Pons (tissue), 1 donor: ENCODE results near the gene EFCAB14.
"Not testable (repeated sequence)": the region's sequence is repeated elsewhere in the genome, so short reads cannot be mapped to it uniquely, and the experiment has no call there.

Experiments
- DNase-seq: peaks from one replicate; pipeline ENCODE4 v3.0.0-alpha.2; 2016; ENCODE audit warnings: low spot score

Gene EFCAB14

DNA sequence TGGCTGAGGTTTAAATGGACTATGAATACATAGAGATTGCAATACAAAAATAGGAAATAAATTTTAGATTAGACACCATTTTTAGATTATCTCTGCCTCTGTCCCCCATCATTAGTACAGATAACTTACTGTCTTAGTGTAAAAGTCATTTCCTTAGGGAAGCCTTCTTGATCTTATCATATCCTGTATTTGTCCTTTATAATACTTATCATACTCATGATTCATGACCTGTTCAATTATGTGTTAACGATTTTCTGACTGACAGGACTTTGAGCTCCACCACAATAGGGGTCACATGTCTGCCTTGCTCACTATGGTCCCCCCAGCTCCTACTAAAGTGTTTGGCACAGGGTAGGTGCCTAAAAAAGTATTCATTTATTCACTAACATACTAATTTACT, 32.7 kb downstream of the EFCAB14 start:
- DNase-seq = no peak

DNA sequence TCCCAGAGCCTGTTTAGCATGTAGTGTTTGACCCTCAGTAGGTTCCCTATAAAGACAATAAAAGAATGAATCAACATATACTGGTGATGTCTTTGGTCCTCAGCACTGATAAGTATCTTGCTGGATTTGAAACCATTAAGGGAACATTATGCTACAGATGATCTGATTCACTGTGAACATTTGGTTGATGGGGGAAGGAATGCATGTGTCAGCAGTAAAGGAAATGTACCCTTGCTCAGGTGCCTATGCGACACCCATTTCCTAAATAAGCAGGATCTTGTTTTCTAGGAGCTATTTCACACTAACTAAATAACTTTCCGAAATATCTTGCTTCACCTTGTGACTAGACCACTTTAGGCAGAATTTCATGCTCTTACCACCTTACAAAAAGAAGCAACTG, 34.2 kb downstream of the EFCAB14 start:
- no peak for DNase-seq

DNA sequence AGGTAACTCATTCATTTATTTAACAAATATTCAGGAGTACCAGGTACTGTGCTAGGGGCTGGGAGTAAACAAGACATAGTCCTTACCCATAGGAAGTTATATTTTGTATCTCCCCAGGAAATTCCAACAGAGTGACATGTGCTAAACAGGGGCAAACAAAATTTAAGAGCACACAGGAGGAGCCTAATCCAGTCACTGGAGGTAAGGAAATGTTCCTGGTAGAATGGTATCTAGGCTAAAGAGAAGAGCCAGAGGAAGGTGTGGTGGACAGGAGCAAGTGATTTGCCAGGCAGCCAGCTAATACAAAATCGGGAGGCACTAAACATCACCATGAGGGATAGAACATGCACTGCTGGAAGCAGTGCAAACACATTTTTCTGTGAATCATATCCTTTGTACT, 36.9 kb downstream of the EFCAB14 start:
- DNase-seq = no peak

DNA sequence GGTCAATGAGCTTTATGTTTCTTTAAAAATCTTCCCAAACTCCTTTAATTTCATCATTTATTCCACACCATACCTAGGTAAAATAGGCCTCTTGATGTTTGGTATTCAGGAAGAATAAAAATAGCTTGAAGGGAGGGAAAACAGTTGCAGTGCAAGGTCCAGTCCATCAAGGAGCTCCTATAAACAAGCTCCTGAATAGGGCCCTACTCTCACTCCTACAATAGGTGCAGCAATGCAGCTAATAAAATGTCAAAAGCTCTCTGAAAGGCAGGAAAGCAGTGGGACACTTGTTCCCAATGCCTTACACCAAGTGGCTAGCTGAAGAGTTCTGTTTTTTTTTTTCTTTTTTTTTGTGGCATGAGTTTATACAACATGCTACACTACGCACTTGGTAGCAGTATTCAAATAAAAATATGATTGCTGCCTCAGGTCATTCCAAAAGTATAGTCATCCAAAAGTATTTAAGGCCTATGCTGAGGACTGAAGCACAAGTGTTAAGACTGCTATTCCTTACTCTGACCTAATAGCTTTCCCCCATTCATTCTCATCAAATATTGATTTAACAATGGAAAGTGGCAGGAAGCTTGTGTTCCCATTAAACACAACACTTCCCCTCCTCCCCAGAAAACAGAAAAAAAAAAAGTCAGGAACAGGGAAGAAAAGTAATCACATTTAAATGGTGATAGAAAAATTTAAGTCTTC, 37.4 kb downstream of the EFCAB14 start:
- DNase-seq = no peak

DNA sequence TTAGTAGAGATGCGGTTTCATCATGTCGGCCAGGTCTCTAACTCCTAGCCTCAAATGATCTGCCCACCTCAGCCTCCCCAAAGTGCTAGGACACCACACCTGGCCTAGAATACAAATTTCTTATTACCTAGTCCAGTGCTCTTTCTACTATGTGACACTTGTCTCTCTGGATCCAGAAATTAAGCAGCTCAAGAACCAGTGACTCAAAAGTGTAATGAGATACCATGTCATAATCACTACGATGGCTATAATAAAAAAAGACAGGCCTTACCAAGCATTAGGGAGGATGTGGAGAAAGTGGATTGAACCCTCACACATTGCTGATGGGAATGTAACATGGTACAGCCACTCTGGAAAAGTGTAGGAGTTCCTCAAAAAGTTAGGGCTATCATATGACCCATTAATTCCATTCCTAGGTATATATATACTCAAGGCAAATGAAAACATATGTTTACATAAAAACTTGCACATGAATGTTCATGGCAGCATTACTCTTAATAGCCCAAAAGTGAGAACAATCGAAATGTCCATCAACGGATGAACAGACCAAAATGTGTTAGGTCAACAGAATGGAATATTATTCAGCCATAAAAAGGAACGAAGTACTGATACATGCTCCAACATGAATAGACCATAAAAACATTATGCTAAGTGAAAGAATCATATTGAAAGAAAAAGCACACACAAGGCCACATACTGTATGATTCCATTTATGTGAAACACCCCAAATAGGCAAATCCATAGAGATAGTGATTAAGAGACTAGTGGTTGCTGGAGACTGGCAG, 38.9 kb downstream of the EFCAB14 start:
- DNase-seq = no peak

DNA sequence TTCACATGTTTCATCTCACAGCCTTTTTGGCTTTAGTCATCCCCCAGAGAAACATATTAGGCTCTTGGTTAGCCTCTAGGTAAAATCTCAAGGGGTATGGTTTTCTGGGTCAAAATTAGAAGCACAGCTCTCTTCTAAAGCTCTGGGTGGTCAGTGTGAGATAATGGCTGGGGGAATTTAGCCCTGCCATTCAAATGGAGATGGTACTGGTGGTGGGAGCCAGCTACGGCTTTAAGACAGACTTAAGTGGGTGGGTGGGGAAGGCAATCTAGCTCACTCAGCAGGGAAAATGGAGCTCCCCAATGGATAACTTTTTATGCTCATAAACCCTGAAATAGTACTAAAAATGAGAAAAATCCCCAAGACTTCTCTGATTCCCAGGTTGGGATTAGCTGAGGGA, 41.6 kb downstream of the EFCAB14 start:
- DNase-seq = no peak

DNA sequence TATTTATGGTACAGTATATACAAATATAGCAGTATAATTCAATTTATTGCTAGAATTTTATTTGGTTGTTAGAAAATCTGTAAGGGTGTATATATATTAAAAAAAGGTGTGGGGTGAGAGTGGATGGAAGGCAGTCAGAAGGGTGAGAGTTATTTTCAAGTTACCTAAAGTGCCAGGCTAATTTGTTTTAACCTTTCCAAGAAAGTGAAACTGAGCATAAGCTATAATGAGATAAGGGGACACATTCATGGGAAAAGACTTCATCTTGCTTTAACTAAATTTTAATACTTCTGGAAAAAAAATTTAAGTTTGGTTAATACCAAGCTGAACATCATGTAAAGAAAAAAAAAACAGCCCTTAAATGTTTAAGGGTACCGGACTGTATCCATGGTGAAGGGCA, 42.4 kb downstream of the EFCAB14 start:
- no peak for DNase-seq

DNA sequence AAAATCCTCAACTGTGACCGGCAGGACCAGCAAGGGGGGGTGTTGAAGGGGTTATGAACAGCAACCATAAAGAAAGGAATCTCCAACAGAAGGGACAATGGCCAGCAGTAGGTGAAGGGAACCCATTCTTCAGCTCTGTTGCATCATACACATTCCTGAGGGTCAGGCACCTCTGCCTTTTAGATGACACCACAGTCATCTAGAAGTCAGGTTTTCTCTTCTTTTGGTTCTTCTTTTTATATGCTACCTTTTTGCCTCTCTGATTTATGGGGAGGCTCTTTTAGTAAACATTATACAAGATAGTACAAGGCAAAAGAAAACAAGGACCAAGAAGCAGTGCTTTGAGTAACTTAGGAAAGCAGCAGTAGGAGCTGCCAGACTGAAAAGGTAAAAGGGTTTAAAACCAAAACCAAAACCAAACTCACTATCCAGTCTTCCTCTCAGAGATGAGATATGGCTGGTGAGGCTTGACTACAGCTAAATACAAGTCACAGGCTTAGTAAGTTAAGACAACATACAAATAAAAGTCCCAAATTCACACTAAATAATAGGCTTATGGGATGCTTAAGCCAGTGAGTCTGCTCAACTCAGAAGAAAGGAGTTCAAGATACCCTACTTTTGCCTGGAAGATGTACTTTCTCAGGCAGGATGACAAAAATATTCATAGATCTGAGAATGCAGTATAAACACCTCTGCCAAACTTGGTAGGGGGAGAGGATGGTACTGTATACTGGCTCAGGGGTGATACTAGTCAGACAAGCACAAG, 43.2 kb downstream of the EFCAB14 start:
- DNase-seq = no peak

DNA sequence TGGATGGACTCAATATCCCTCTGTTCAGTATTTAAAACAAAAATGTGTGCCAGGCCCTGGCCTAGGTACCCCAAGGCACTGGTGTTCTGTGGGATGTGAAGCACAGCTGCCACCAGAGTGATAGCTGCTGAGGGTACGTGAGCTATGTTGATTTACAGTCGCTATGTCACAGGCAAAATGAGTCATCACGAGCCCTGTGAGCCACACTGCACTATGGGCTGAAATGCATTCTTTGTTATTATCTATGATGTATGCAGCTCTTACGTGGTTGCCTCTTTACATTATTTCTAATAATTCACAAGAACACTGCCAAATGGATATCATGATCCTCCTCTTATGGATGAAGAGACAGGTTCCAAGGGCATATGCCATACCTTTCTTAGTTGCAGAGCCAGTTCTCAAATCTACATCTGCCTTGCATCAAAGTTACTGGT, 45.1 kb downstream of the EFCAB14 start:
- DNase-seq = no peak

DNA sequence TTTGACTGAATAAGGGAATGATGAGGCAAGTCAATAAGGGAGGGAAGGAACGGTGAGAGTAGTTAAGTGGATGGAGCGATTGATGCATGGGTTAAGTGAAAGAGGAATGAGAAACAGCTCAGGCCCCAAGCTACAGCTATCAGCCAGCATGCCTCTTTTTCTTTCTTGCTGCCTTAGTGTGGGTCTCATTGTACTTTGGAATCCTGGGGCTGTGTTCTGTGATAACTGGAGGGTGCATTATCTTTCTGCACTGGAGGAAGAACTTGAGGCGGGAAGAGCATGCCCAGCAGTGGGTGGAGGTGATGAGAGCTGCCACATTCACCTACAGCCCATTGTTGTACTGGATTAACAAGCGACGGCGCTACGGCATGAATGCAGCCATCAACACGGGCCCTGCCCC, 46.2 kb downstream of the EFCAB14 start:
- DNase-seq = no peak

DNA sequence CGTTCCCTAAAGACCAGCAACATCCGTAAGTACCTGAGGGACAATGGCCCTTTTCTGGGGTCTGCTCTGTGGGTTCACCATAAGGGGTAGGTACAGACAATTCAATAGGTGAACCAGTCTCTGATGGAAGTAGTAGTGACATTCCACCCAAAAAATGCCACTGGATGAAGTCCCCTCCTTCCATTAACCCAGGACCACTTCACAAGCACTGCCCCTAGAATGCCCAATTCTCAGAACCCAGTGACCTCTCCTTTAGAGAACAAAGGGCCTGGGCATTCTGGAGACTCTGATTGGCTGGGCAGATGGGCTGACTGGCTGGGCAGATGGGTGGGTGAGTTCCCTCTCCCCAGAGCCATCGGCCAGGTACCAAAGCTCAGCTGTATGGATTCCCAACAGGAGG, 47.4 kb downstream of the EFCAB14 start, which contains the start of gene TEX38:
Gene TEX38 (plus strand): TSS at position 301 of the 400 bp plus-strand sequence. CDS start 81 bp downstream, at position 382.
- DNase-seq = no peak

DNA sequence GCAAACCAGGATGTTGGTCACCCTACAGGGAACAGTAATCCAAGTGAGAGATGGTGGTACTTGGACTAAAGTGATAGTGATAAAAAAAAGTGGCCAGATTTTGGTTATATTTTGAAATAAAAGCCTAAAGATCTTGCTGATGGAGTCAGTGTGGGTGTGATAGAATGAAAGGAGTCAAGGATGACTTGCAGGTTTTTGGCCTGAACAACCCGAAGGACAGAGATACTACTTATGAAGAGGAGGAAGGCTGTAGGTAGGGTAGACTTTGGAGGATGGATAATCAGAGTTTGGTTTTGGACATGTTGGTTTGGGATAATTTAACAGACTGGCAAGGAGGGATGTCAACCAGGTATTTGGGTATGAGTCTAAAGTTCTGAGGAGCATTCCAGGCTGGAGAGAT, 48.8 kb downstream of the EFCAB14 start:
- DNase-seq = no peak

DNA sequence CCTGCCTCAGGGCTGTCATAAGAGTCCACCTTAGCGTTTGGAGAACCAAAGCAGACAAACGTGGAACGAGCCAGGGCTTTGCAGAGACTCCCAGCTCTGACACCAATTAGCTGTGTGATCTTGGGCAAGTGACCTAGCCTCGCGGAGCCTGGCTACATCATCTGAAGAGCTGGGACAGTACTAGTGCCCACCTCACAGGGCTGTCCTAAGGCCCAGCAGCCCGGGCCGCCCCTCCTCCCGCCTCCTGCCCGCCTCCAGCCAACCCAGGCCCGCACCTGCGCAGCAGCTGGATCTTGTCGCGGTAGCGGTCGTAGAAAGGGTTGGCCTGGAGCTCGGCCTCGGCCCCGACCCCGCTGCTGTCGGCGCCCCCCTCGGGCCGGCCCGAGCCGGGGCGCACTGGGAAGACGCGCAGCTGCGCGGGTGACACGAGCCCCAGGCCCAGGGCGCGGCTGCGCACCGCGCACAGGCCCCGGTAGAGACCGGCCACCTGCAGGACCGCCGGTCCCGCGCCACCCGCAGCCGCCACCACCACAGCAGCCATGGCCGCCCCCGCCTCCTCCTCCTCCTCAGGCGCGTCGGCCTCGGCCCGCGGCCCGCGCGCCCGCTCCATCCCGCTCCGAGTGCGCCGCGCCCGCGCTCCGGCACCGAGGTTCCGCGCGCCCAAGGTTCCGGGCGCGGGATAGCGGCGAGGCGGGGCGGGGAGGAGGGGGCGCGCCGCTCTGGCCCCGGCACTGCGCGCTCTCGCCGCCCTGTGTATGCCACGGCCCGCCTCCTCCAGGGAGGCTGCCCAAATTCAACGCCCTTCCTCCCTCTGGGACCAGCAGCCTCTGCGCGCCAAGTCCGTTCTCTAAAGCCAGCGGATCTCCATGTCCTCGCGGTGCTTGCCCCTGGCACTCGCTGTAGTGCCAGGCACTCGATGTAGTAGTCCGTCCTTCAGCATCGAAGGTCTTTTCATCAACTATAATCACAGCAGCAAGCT, 50.8 kb downstream of the EFCAB14 start, which contains the start of gene ATPAF1:
Gene ATPAF1 (minus strand): TSS at position 583 of the 979 bp plus-strand sequence. CDS start 42 bp downstream, at position 541.
- DNase-seq = peak; percentile 55

DNA sequence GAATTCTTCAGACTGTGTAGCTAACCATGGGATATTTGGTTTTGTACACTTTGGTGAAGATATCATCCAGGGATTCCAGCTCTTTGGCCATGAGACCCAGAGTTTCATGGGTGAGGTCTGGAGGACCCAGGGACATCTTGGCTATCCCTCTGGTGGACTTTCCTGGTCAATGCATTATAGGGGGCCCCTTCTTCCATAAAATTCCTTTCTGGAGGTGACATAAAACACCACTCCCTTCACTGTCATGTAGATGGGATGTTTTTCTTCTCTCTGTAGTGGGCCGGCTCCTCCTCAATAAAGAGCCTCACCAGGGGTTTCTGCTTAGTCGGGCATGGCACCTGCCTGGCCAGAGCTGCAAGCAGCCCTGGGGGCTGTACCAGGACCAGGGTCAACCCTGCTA, 52.9 kb downstream of the EFCAB14 start:
- DNase-seq = no peak

DNA sequence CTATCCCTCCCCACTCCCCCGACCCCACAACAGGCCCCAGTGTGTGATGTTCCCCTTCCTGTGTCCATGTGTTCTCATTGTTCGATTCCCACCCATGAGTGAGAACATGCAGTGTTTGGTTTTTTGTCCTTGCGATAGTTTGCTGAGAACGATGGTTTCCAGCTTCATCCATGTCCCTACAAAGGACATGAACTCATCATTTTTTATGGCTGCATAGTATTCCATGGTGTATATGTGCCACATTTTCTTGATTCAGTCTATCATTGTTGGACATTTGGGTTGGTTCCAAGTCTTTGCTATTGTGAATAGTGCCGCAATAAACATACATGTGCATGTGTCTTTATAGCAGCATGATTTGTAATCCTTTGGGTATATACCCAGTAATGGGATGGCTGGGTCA, 56.0 kb downstream of the EFCAB14 start:
- not testable (repeated sequence) for DNase-seq

DNA sequence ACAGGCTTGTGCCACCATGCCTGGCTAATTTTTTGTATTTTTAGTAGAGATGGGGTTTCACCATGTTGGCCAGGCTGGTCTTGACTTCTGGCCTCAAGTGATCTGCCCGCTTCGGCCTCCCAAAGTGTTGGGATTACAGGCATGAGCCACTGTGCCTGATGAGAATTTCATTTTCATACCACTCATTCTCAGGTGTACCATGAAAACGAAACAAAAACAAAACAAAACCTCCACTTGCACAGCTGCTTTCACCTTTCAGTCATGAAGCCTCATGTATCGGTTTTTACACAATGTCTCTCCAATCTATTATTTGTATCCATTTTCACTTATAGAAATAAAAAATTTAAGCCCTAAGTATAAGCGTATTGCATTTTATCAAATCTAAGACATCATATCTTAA, 58.8 kb downstream of the EFCAB14 start:
- DNase-seq = not testable (repeated sequence)

DNA sequence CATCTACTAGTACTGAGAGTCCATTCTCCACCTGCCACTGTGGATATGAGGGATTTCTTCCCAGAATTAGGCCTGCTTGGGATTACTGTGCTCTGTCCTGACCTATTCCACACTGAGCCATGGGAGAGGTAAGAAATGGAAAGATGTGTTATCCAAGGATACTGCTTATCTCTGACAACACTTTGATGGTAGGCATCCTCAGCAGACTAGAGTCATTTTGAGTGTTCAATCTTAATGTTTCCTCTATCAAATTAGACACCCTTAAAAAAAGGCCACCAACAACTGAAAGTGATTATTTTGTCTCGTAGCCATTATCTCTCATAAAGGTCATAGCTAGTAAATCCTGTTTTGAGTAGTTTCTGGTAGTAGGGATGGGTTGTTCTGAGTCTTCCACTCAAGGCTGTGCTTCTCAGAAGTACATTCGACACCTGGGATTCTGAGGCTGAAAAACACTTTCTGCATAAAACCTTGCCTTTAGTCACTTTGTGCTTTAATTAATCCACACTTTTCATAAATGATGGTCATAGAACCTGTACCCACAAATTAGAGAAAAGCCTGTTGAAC, 59.5 kb downstream of the EFCAB14 start:
- DNase-seq = no peak

DNA sequence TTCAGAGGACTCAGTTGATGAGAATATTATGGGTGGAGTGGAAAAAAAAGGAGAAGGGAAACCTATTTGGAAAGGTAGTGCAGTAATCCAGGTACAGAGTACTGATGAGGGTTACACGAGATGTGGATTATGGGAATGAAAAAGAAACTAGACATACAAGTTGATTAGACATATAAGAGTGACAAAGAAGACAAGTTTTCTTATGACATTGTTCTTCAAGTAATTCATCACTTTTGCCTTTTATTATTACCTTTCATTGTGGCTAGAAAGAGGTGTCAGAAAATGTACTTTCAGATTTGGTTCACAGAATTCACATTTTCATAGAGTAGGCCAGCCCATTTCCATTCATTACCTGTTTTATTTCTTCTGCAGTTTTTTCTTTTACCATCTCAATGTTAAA, 61.1 kb downstream of the EFCAB14 start:
- no peak for DNase-seq

DNA sequence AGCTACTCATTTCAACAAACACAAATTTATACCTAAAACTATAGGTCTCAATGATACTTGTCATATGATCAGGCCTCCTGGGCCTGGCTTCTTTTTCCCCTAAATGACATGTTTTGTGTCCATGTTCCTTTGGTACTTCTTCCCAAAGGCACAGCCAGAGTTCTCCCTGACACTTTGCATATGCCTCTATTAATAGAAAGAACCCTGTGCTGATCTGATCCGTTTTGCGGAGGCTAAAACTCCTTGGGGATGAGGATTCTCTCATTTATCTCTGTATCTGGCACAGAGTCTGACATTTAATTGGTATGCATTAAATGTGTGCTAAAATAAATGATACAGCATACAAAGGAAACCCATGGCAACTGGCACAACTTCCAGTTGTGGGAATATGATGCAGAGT, 62.3 kb downstream of the EFCAB14 start:
- no peak for DNase-seq

DNA sequence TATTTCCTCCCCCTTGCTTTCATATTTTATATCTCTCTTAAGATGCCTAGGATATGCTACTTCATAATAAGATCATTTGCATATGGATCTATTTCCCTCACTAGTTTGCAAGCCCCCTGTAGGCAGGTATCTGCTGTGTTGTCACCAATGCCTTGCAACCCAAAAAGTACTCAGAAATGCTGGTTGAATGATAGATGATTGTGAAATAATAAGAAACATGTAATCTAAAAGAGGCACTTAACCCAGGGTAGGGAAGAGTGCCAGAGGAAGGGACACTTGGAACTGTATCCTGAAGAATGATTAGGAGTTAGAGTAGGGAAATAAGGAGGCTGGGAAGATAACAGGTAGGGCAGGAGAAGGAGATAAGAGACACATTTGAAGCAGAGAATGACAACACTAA, 63.1 kb downstream of the EFCAB14 start:
- DNase-seq = no peak

DNA sequence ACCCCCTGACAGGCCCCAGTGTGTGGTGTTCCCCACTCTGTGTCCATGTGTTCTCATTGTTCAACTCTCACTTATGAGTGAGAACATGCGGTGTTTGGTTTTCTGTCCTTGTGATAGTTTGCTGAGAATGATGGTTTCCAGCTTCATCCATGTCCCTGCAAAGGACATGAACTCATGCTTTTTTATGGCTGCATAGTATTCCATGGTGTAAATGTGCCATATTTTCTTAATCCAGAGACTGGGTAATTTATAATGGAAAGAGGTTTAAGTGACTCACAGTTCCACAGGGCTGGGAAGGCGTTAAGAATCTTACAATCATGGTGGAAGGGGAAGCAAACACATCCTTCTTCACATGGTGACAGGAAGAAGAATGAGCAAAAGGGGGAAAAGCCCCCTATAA, 64.2 kb downstream of the EFCAB14 start:
- DNase-seq = not testable (repeated sequence)
